T-helper 1 cell treated with Interleukin-12 subunit alpha and Interleukin-12 subunit beta and Interleukin-4 antibody, amounts not matched to agents 30 μg/mL and 1 μg/mL, for 36 hours (primary cell): ENCODE results near the gene EIF4G3.
"Not testable (repeated sequence)": the region's sequence is repeated elsewhere in the genome, so short reads cannot be mapped to it uniquely, and the experiment has no call there.

Experiments used
- H3K27ac Mint-ChIP-seq: one replicate; pipeline ENCODE4 v1.8.0; 2021; ENCODE audit warnings: mild to moderate bottlenecking, mixed read lengths
- H3K27me3 Mint-ChIP-seq: one replicate; pipeline ENCODE4 v1.8.0; 2021; ENCODE audit warnings: low read depth, mixed read lengths
- H3K36me3 Mint-ChIP-seq: one replicate; pipeline ENCODE4 v1.8.0; 2021; ENCODE audit warnings: low read depth, mixed read lengths
- H3K4me1 Mint-ChIP-seq: one replicate; pipeline ENCODE4 v1.8.0; 2021; ENCODE audit warnings: low read depth, mixed read lengths
- H3K4me3 Mint-ChIP-seq: one replicate; pipeline ENCODE4 v1.8.0; 2021; ENCODE audit warnings: mild to moderate bottlenecking, moderate library complexity, mixed read lengths
- H3K9me3 Mint-ChIP-seq: one replicate; pipeline ENCODE4 v1.8.0; 2021; ENCODE audit warnings: mixed read lengths

Gene EIF4G3

GRCh38 chr1:20950679-20951078 is 226.0 kb downstream of the EIF4G3 start:
- Mint-ChIP-seq H3K4me3 (no peak overlapping the region), H3K27ac (no peak overlapping the region), H3K36me3 (peaks cover 12% of the 10 kb centered on the region), H3K9me3 (no peaks in the 10 kb centered on the region), H3K4me1 (no peaks in the 10 kb centered on the region), H3K27me3 (no peaks in the 10 kb centered on the region)

GRCh38 chr1:20949871-20950590 is 226.7 kb downstream of the EIF4G3 start:
- no peak overlapping the region for H3K4me3 Mint-ChIP-seq
- H3K4me1 Mint-ChIP-seq = no peaks in the 10 kb centered on the region
- H3K27ac Mint-ChIP-seq = no peak overlapping the region
- H3K36me3 Mint-ChIP-seq = peaks cover 12% of the 10 kb centered on the region
- H3K9me3 Mint-ChIP-seq = no peaks in the 10 kb centered on the region
- H3K27me3 Mint-ChIP-seq = no peaks in the 10 kb centered on the region

GRCh38 chr1:20948101-20948500 is 228.6 kb downstream of the EIF4G3 start:
- Mint-ChIP-seq H3K4me1 (no peaks in the 10 kb centered on the region), H3K36me3 (peaks cover 8% of the 10 kb centered on the region), H3K27me3 (no peaks in the 10 kb centered on the region), H3K27ac (no peak overlapping the region), H3K4me3 (no peak overlapping the region), H3K9me3 (no peaks in the 10 kb centered on the region)

- H3K27ac Mint-ChIP-seq = no peak overlapping the region
- no peaks in the 10 kb centered on the region for H3K27me3 Mint-ChIP-seq
- H3K4me3 Mint-ChIP-seq = no peak overlapping the region
- no peaks in the 10 kb centered on the region for H3K9me3 Mint-ChIP-seq
- no peaks in the 10 kb centered on the region for H3K4me1 Mint-ChIP-seq
- H3K36me3 Mint-ChIP-seq = peaks cover 8% of the 10 kb centered on the region
These were observed 229.3 kb downstream of the EIF4G3 start for GRCh38 chr1:20947409-20947808.

- Mint-ChIP-seq H3K27me3 (no peaks in the 10 kb centered on the region), H3K36me3 (peaks cover 19% of the 10 kb centered on the region), H3K4me1 (peaks cover 13% of the 10 kb centered on the region), H3K4me3 (no peak overlapping the region), H3K9me3 (no peaks in the 10 kb centered on the region), H3K27ac (no peak overlapping the region)
These were observed 240.1 kb downstream of the EIF4G3 start for GRCh38 chr1:20936621-20937020.

- H3K4me1 Mint-ChIP-seq = peaks cover 13% of the 10 kb centered on the region
- peaks cover 16% of the 10 kb centered on the region for H3K36me3 Mint-ChIP-seq
- H3K27ac Mint-ChIP-seq = no peak overlapping the region
- H3K9me3 Mint-ChIP-seq = no peaks in the 10 kb centered on the region
- H3K27me3 Mint-ChIP-seq = no peaks in the 10 kb centered on the region
- H3K4me3 Mint-ChIP-seq = no peak overlapping the region
These were observed 240.5 kb downstream of the EIF4G3 start for GRCh38 chr1:20936216-20936615.

GRCh38 chr1:20935717-20936116 is 241.0 kb downstream of the EIF4G3 start:
- peaks cover 13% of the 10 kb centered on the region for H3K4me1 Mint-ChIP-seq
- no peak overlapping the region for H3K4me3 Mint-ChIP-seq
- H3K36me3 Mint-ChIP-seq = peaks cover 16% of the 10 kb centered on the region
- H3K9me3 Mint-ChIP-seq = no peaks in the 10 kb centered on the region
- H3K27me3 Mint-ChIP-seq = no peaks in the 10 kb centered on the region
- no peak overlapping the region for H3K27ac Mint-ChIP-seq

GRCh38 chr1:20932437-20932977 is 244.2 kb downstream of the EIF4G3 start:
- Mint-ChIP-seq H3K27me3 (no peaks in the 10 kb centered on the region), H3K4me1 (peaks cover 13% of the 10 kb centered on the region), H3K9me3 (no peaks in the 10 kb centered on the region), H3K36me3 (peaks cover 16% of the 10 kb centered on the region), H3K4me3 (peak overlapping the region; percentile 22), H3K27ac (peak overlapping the region; percentile 67)

- peaks cover 18% of the 10 kb centered on the region for H3K36me3 Mint-ChIP-seq
- peak overlapping the region; percentile 67 for H3K27ac Mint-ChIP-seq
- H3K27me3 Mint-ChIP-seq = no peaks in the 10 kb centered on the region
- peak overlapping the region; percentile 22 for H3K4me3 Mint-ChIP-seq
- no peaks in the 10 kb centered on the region for H3K9me3 Mint-ChIP-seq
- H3K4me1 Mint-ChIP-seq = peaks cover 13% of the 10 kb centered on the region
These were observed 244.7 kb downstream of the EIF4G3 start for GRCh38 chr1:20931930-20932436.

GRCh38 chr1:20930427-20930826 is 246.3 kb downstream of the EIF4G3 start:
- Mint-ChIP-seq H3K36me3 (peaks cover 17% of the 10 kb centered on the region), H3K4me3 (no peak overlapping the region), H3K9me3 (no peaks in the 10 kb centered on the region), H3K4me1 (peaks cover 13% of the 10 kb centered on the region), H3K27me3 (no peaks in the 10 kb centered on the region), H3K27ac (no peak overlapping the region)

- H3K4me3 Mint-ChIP-seq = no peak overlapping the region
- H3K9me3 Mint-ChIP-seq = no peaks in the 10 kb centered on the region
- peaks cover 14% of the 10 kb centered on the region for H3K36me3 Mint-ChIP-seq
- H3K27ac Mint-ChIP-seq = no peak overlapping the region
- peaks cover 12% of the 10 kb centered on the region for H3K4me1 Mint-ChIP-seq
- H3K27me3 Mint-ChIP-seq = no peaks in the 10 kb centered on the region
These were observed 248.6 kb downstream of the EIF4G3 start for GRCh38 chr1:20928146-20928545.

GRCh38 chr1:20921285-20921684 is 255.4 kb downstream of the EIF4G3 start:
- H3K9me3 Mint-ChIP-seq = no peaks in the 10 kb centered on the region
- H3K27me3 Mint-ChIP-seq = no peaks in the 10 kb centered on the region
- H3K27ac Mint-ChIP-seq = no peak overlapping the region
- no peak overlapping the region for H3K4me3 Mint-ChIP-seq
- no peaks in the 10 kb centered on the region for H3K4me1 Mint-ChIP-seq
- peaks cover 3% of the 10 kb centered on the region for H3K36me3 Mint-ChIP-seq

GRCh38 chr1:20913242-20913641 is 263.5 kb downstream of the EIF4G3 start:
- H3K4me3 Mint-ChIP-seq = no peak overlapping the region
- no peaks in the 10 kb centered on the region for H3K4me1 Mint-ChIP-seq
- H3K9me3 Mint-ChIP-seq = no peaks in the 10 kb centered on the region
- no peaks in the 10 kb centered on the region for H3K27me3 Mint-ChIP-seq
- H3K36me3 Mint-ChIP-seq = no peaks in the 10 kb centered on the region
- no peak overlapping the region for H3K27ac Mint-ChIP-seq

- not testable (repeated sequence) for H3K36me3 Mint-ChIP-seq, H3K27ac Mint-ChIP-seq, H3K4me1 Mint-ChIP-seq, H3K27me3 Mint-ChIP-seq, H3K9me3 Mint-ChIP-seq, H3K4me3 Mint-ChIP-seq
These were observed 269.2 kb downstream of the EIF4G3 start for GRCh38 chr1:20907526-20907925.

GRCh38 chr1:20903437-20903836 is 273.3 kb downstream of the EIF4G3 start:
- Mint-ChIP-seq H3K27ac (no peak overlapping the region), H3K4me1 (peaks cover 1% of the 10 kb centered on the region), H3K9me3 (no peaks in the 10 kb centered on the region), H3K36me3 (peaks cover 10% of the 10 kb centered on the region), H3K4me3 (no peak overlapping the region), H3K27me3 (no peaks in the 10 kb centered on the region)
